Measurements from ENCODE around the gene FADS3. TPM values are rescaled to one million over a fixed set of nuclear protein-coding genes. Genes with fewer than 3 reads are reported as not detected.

Gene FADS3
- total RNA-seq, 2 experiments from 2014 or later = 10.3 to 13.9 TPM

DNA sequence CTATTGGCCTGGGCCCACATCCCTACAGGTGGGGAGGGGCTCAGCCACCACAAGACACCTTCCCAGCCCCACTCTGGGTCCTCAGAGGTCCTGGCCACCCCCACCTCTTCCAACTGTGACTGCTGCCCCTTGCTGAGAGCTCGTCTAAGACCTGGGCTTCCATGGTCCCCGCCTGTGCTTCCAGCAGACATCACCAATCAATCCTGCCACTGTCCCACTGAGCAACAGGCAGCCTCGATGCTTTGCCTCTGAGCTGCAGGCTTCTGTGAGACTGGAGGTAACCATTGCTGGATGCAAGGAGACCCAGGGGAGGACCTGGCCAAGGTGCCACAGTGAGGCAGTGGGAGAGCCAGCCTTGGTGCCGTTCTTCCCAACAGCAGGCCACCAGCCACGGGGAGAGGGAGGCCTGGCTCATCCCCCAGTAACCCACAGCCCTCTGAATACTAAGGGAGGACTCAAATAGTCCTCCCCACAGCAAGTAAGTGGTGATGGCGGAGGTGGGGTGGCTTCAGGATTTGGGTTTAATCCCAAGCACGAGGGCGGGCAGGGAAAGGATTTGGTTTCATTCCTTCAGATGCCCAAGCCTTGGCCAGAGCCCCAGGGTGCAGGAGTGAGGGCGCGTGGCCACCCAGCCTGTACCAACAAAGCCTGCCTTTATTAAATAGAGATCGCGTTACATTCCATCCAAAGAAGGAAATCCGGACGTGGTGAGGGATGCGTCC lies 5.5 kb upstream of the FADS3 start:
- ATAC-seq = no peak
- intact Hi-C loops (cut with micrococcal nuclease) = loop anchor here (5.0 kb wide), 2 partner anchors 50 to 210 kb away; no protein-coding TSS in a partner anchor
- H3K4me1 Mint-ChIP-seq (ENCODE audit: low read depth) = peaks cover 6% of the 10 kb centered on the region
- ChIA-PET CTCF (interaction anchor here (1.1 to 11.7 kb wide), 16 partner anchors 10 to 212 kb away, joined by 3 to 352 read pairs (median 23); partner anchors contain the start of genes BEST1 and FEN1), POLR2A (interaction anchor here (0.7 kb wide), 1 partner anchor 93 kb away, joined by 3 read pairs; no protein-coding TSS in a partner anchor)
- H3K9me3 Mint-ChIP-seq = no peaks in the 10 kb centered on the region
- H3K4me3 Mint-ChIP-seq = no peak overlapping the region
- H3K27me3 Mint-ChIP-seq = no peaks in the 10 kb centered on the region
- TF ChIP-seq, protein P1, sequence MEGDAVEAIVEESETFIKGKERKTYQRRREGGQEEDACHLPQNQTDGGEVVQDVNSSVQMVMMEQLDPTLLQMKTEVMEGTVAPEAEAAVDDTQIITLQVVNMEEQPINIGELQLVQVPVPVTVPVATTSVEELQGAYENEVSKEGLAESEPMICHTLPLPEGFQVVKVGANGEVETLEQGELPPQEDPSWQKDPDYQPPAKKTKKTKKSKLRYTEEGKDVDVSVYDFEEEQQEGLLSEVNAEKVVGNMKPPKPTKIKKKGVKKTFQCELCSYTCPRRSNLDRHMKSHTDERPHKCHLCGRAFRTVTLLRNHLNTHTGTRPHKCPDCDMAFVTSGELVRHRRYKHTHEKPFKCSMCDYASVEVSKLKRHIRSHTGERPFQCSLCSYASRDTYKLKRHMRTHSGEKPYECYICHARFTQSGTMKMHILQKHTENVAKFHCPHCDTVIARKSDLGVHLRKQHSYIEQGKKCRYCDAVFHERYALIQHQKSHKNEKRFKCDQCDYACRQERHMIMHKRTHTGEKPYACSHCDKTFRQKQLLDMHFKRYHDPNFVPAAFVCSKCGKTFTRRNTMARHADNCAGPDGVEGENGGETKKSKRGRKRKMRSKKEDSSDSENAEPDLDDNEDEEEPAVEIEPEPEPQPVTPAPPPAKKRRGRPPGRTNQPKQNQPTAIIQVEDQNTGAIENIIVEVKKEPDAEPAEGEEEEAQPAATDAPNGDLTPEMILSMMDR (IDR thresholded peaks at IDR 0.05) = no peak
- H3K36me3 Mint-ChIP-seq (ENCODE audit: low read depth) = no peaks in the 10 kb centered on the region
- H3K27ac Mint-ChIP-seq = no peak overlapping the region
- no peak for DNase-seq

DNA sequence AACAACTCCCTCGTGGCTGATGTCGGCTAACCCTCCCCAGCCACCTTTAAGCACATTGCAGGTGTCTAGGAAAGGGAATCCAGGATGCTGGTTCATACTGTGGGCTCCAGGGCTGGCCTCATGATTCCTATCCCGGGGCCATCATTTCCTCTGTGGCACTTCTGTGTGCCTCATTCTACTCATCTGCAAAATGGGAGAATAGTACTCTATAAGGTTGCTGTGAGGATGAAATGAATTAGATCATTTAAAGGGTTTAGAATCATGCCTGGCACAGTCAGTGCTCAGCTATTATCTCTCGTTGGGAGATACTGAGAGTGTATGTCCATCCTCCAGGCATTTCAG lies 4.3 kb upstream of the FADS3 start:
- Mint-ChIP-seq H3K36me3 (ENCODE audit: low read depth) (no peaks in the 10 kb centered on the region), H3K4me3 (no peak overlapping the region), H3K4me1 (ENCODE audit: low read depth) (peaks cover 8% of the 10 kb centered on the region), H3K27ac (no peak overlapping the region), H3K27me3 (no peaks in the 10 kb centered on the region), H3K9me3 (no peaks in the 10 kb centered on the region)
- ChIA-PET CTCF (interaction anchor here (4.3 to 11.7 kb wide), 4 partner anchors 54 to 213 kb away, joined by 32 to 352 read pairs (median 188); partner anchors contain the start of gene BEST1), POLR2A (interaction anchor here (0.7 to 1.0 kb wide), 2 partner anchors 92 to 104 kb away, joined by 3 read pairs; no protein-coding TSS in a partner anchor)
- ATAC-seq (no peak), DNase-seq (no peak)
- TF ChIP-seq, protein P1 (IDR thresholded peaks at IDR 0.05) = no peak
- intact Hi-C loops (cut with micrococcal nuclease) = loop anchor here (5.0 kb wide), 2 partner anchors 52 to 212 kb away; no protein-coding TSS in a partner anchor

DNA sequence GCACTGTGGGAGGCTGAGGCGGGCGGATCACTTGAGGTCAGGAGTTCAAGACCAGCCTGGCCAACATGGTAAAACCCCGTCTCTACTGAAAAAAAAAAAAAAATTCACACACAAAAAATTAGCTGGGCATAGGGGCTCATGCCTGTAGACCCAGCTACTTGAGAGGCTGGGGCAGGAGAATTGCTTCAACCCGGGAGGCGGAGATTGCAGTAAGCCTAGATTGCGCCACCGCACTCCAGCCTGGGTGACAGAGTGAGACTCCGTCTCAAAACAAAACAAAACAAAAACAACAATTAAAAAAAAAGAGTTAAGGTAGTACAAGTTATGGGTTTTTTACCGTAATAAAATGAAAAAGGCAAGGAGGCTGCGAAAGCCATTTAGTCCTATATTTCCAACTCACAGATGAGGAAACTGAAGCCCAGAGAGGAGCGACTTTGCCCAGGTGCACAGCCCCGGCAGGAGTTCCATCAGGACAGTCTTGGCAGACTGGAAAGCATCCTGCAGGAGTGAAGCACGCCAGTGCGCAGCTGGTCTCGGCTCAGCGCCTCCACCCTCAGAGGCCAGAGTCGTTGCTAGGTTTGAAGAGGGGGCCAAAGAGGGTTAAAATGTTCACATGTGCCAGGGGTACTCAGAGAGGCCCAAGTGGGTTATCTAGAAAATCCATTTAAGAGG lies 3.8 kb upstream of the FADS3 start:
- H3K4me3 Mint-ChIP-seq = no peak overlapping the region
- TF ChIP-seq, protein P1 (IDR thresholded peaks at IDR 0.05) = no peak
- DNase-seq = no peak
- H3K4me1 Mint-ChIP-seq (ENCODE audit: low read depth) = peaks cover 8% of the 10 kb centered on the region
- no peak for ATAC-seq
- no peaks in the 10 kb centered on the region for H3K9me3 Mint-ChIP-seq
- intact Hi-C loops (cut with micrococcal nuclease) = loop anchor here (5.0 kb wide), 2 partner anchors 52 to 212 kb away; no protein-coding TSS in a partner anchor
- no peaks in the 10 kb centered on the region for H3K36me3 Mint-ChIP-seq (ENCODE audit: low read depth)
- ChIA-PET POLR2A (interaction anchor here (1.0 kb wide), 1 partner anchor 103 kb away, joined by 3 read pairs; no protein-coding TSS in a partner anchor), CTCF (interaction anchor here (7.1 to 11.7 kb wide), 3 partner anchors 54 to 214 kb away, joined by 162 to 352 read pairs (median 215); partner anchors contain the start of gene BEST1)
- no peak overlapping the region for H3K27ac Mint-ChIP-seq
- no peaks in the 10 kb centered on the region for H3K27me3 Mint-ChIP-seq

DNA sequence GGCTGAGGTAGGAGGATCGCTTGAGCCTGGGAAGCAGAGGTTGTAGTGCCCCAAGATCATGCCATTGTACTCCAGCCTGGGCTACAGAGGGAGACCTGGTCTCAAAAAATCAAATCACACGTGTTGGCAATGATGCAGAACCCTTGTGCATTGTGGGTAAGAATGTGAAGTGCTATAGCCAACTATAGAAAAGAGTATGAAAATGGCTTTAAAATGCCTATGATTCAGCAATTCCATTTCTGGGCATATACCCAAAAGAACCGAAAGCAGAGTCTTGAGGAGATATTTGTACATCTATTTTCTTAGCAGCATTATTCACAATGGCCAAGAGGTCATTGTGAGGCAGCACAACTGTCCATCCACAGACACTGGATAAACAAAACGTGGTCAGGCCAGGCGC lies 2.6 kb upstream of the FADS3 start:
- H3K36me3 Mint-ChIP-seq (ENCODE audit: low read depth) = no peaks in the 10 kb centered on the region
- intact Hi-C loops (cut with micrococcal nuclease) = no loop called here
- H3K4me3 Mint-ChIP-seq = no peak overlapping the region
- ChIA-PET POLR2A (no interaction called here), CTCF (interaction anchor here (1.1 to 2.5 kb wide), 3 partner anchors 10 to 214 kb away, joined by 4 to 8 read pairs (median 5); no protein-coding TSS in a partner anchor)
- H3K9me3 Mint-ChIP-seq = no peaks in the 10 kb centered on the region
- DNase-seq (no peak), ATAC-seq (no peak)
- H3K4me1 Mint-ChIP-seq (ENCODE audit: low read depth) = peaks cover 3% of the 10 kb centered on the region
- no peak overlapping the region for H3K27ac Mint-ChIP-seq
- H3K27me3 Mint-ChIP-seq = no peaks in the 10 kb centered on the region
- TF ChIP-seq, protein P1 (IDR thresholded peaks at IDR 0.05) = no peak

Measured in activated CD8-positive, alpha-beta T cell treated with anti-CD3 and anti-CD28 coated beads for 36 hours (primary cell).